IMR-90 (cell line): ENCODE data around the gene MMUT. TPM values are rescaled to one million over a fixed set of nuclear protein-coding genes. Genes with fewer than 3 reads are reported as not detected.

ENCODE experiments used
- ATAC-seq: fragments of 200-7000 bp; cut with Tn5 transposase; 2 replicates; pipeline ENCODE4 v1.9.1; 2020; ENCODE audit warnings: low read depth, mild to moderate bottlenecking, moderate library complexity
- BruUV-seq: library from RNA; stranded (reverse); fragments of 400-500 nt; replicated peaks from 2 replicates; lab custom pipeline; 2021; lab: Mats Ljungman, UMichigan
- CTCF ChIA-PET: fragments of 300-600 bp; formaldehyde crosslinking; extraction: SDS; loops from one replicate; lab custom pipeline; 2021; ENCODE audit warnings: antibody characterized with exemption; lab: Yijun Ruan, JAX
- POLR2A ChIA-PET: fragments of 300-600 bp; sonication (Branson Sonifier 250); formaldehyde crosslinking; loops from one replicate; lab custom pipeline; 2022; ENCODE audit warnings: antibody characterized with exemption; ENCODE audit not compliant: unreplicated experiment; lab: Charles Lee
- DNase-seq: peaks from one replicate; pipeline ENCODE4 v3.0.0; 2013
- H2AFZ ChIP-seq: replicated peaks from 2 replicates; pipeline ENCODE3; 2013; ENCODE audit warnings: low read length, mild to moderate bottlenecking; ENCODE audit not compliant: poor library complexity
- H2AK5ac ChIP-seq: 2 replicates; pipeline ENCODE4 v1.6.1; 2013; ENCODE audit warnings: low read depth, low read length, inconsistent platforms
- H2AK9ac ChIP-seq: replicated peaks from 2 replicates; pipeline ENCODE3; 2013; ENCODE audit warnings: mild to moderate bottlenecking, low read depth, low read length, moderate library complexity; ENCODE audit not compliant: poor library complexity
- H2BK120ac ChIP-seq: 2 replicates; pipeline ENCODE4 v1.6.1; 2013; ENCODE audit warnings: low read depth, low read length, inconsistent platforms
- H2BK15ac ChIP-seq: 3 replicates; pipeline ENCODE4 v1.6.1; 2013; ENCODE audit warnings: low read depth, low read length, inconsistent platforms
- H2BK20ac ChIP-seq: 2 replicates; pipeline ENCODE4 v1.6.1; 2013; ENCODE audit warnings: low read depth, mild to moderate bottlenecking, inconsistent platforms, low read length, moderate library complexity
- H2BK5ac ChIP-seq: 2 replicates; pipeline ENCODE4 v1.6.1; 2013; ENCODE audit warnings: mild to moderate bottlenecking, low read depth, low read length, inconsistent platforms; ENCODE audit not compliant: poor library complexity, severe bottlenecking
- H3K14ac ChIP-seq: replicated peaks from 2 replicates; pipeline ENCODE4 v1.6.1; 2013; ENCODE audit warnings: low read depth, low read length, inconsistent platforms
- H3K18ac ChIP-seq: 2 replicates; pipeline ENCODE4 v1.6.1; 2013; ENCODE audit warnings: low read depth, low read length, control low read depth
- H3K23ac ChIP-seq: 2 replicates; pipeline ENCODE4 v1.6.1; 2013; ENCODE audit warnings: low read depth, low read length, inconsistent platforms
- H3K27ac ChIP-seq: 2 replicates; pipeline ENCODE4 v1.5.1; 2013; ENCODE audit warnings: mild to moderate bottlenecking, control low read depth, low read length; ENCODE audit not compliant: insufficient read depth
- H3K27me3 ChIP-seq: 2 replicates; pipeline ENCODE4 v1.6.1; 2013; ENCODE audit warnings: low read length; ENCODE audit not compliant: control insufficient read depth, insufficient read depth
- H3K36me3 ChIP-seq: 2 replicates; pipeline ENCODE4 v1.6.1; 2013; ENCODE audit warnings: low read length, mixed read lengths; ENCODE audit not compliant: control insufficient read depth, insufficient read depth
- H3K4ac ChIP-seq: 2 replicates; pipeline ENCODE4 v1.6.1; 2013; ENCODE audit warnings: low read depth, low read length, inconsistent platforms
- H3K4me1 ChIP-seq: 2 replicates; pipeline ENCODE4 v1.6.1; 2013; ENCODE audit warnings: low read length, mixed read lengths; ENCODE audit not compliant: control insufficient read depth, insufficient read depth
- H3K4me2 ChIP-seq: 2 replicates; pipeline ENCODE4 v1.6.1; 2013; ENCODE audit warnings: low read depth, mild to moderate bottlenecking, control low read depth, low read length, moderate library complexity
- H3K4me3 ChIP-seq: 2 replicates; pipeline ENCODE4 v1.5.1; 2013; ENCODE audit warnings: low read depth, mild to moderate bottlenecking, control low read depth, low read length, moderate library complexity; ENCODE audit not compliant: insufficient read depth
- H3K56ac ChIP-seq: 2 replicates; pipeline ENCODE4 v1.6.1; 2013; ENCODE audit warnings: low read length, inconsistent platforms; ENCODE audit not compliant: insufficient read depth; ENCODE audit errors: extremely low read depth
- H3K79me1 ChIP-seq, 2 experiments: 2 replicates each; pipeline ENCODE4 v1.6.1; 2013; ENCODE audit warnings: low read length in 2 of 2, inconsistent platforms in 1 of 2, low read depth in 1 of 2
- H3K9ac ChIP-seq: 2 replicates; pipeline ENCODE4 v1.6.1; 2013; ENCODE audit warnings: low read depth, low read length, control low read depth
- H3K9me1 ChIP-seq: 2 replicates; pipeline ENCODE4 v1.6.1; 2013; ENCODE audit warnings: low read length, inconsistent platforms; ENCODE audit not compliant: insufficient read depth
- H3K9me3 ChIP-seq: 2 replicates; pipeline ENCODE4 v1.6.1; 2013; ENCODE audit warnings: low read length; ENCODE audit not compliant: control insufficient read depth, insufficient read depth
- H4K20me1 ChIP-seq: 2 replicates; pipeline ENCODE4 v1.6.1; 2013; ENCODE audit warnings: low read length, inconsistent platforms; ENCODE audit not compliant: insufficient read depth
- H4K5ac ChIP-seq: 2 replicates; pipeline ENCODE4 v1.6.1; 2013; ENCODE audit warnings: mild to moderate bottlenecking, low read depth, low read length, control low read depth
- H4K8ac ChIP-seq, 2 experiments: 2 replicates each; pipeline ENCODE4 v1.6.1; 2013; ENCODE audit warnings: low read depth in 2 of 2, low read length in 2 of 2, control low read depth in 1 of 2, inconsistent platforms in 1 of 2
- H4K91ac ChIP-seq: 2 replicates; pipeline ENCODE4 v1.6.1; 2013; ENCODE audit warnings: low read depth, low read length, inconsistent platforms; ENCODE audit not compliant: insufficient read depth
- ELK1 ChIP-seq: fragments of 150-350 bp; IDR thresholded peaks from 2 replicates; pipeline ENCODE4 v1.6.1; 2016; ENCODE audit warnings: low read depth, mild to moderate bottlenecking, low read length, moderate library complexity, borderline replicate concordance
- FOS ChIP-seq: fragments of 150-350 bp; IDR thresholded peaks from 2 replicates; pipeline ENCODE4 v1.6.1; 2016; ENCODE audit warnings: low read depth, low read length
- MAZ ChIP-seq: IDR thresholded peaks from 2 replicates; pipeline ENCODE4 v1.6.1; 2012; ENCODE audit warnings: low read depth, mild to moderate bottlenecking, low read length, improper control_type of control experiment, moderate library complexity, borderline replicate concordance
- MXI1 ChIP-seq: IDR thresholded peaks from 2 replicates; pipeline ENCODE4 v1.6.1; 2012; ENCODE audit warnings: low read depth, mild to moderate bottlenecking, low read length, moderate library complexity, borderline replicate concordance
- NFE2L2 ChIP-seq: fragments of 150-350 bp; IDR thresholded peaks from 2 replicates; pipeline ENCODE4 v1.6.1; 2016; ENCODE audit warnings: low read depth, mild to moderate bottlenecking, low read length
- POLR2A ChIP-seq: IDR thresholded peaks from 2 replicates; pipeline ENCODE4 v1.6.1; 2012; ENCODE audit warnings: mild to moderate bottlenecking, low read depth, low read length
- RFX5 ChIP-seq: IDR thresholded peaks from 2 replicates; pipeline ENCODE4 v1.8.0; 2012; ENCODE audit warnings: low read depth, mild to moderate bottlenecking, low read length, moderate library complexity
- SMC3 ChIP-seq: fragments of 150-350 bp; IDR thresholded peaks from 2 replicates; pipeline ENCODE4 v1.6.1; 2016; ENCODE audit warnings: low read depth, mild to moderate bottlenecking, antibody characterized with exemption, low read length, moderate library complexity
- USF2 ChIP-seq: fragments of 150-350 bp; IDR thresholded peaks from 2 replicates; pipeline ENCODE4 v1.6.1; 2017; ENCODE audit warnings: mild to moderate bottlenecking, antibody characterized with exemption, low read length, low read depth
- WGBS, 2 experiments: methylation state at CpG; one replicate each; pipeline versions ENCODE4 v1.1.5 to v1.1.7; 2013; ENCODE audit warnings: missing lambda C conversion rate in 2 of 2; ENCODE audit not compliant: insufficient read length in 1 of 2; ENCODE audit errors: extremely low coverage in 2 of 2; 5-methylcytosine and 5-hydroxymethylcytosine counted together
- dilution Hi-C: fragments of 300-500 bp; cut with HindIII; formaldehyde crosslinking; loops from one replicate; pipeline ENCODE4 v1.14.3; 2018; ENCODE audit warnings: low sequenced_read_pairs; ENCODE audit not compliant: unreplicated experiment
- in situ Hi-C: fragments of 300-500 bp; cut with MboI; formaldehyde crosslinking; loops from 3 replicates; pipeline ENCODE4 v1.14.3; 2019; ENCODE audit warnings: low sequenced_read_pairs, inconsistent platforms, mixed read lengths
- intact Hi-C: fragments of 100-400 bp; cut with micrococcal nuclease; formaldehyde crosslinking; loops from 2 replicates; pipeline ENCODE4 v1.10.0; 2022
- polyA plus RNA-seq, 3 experiments: library from polyadenylated mRNA; depleted of rRNA; stranded (reverse); fragments of >200 nt; gene quantifications; 2 replicates each; pipeline ENCODE4 v1.2.3, GENCODE V29; 2012; ENCODE audit warnings: low replicate concordance in 1 of 3
- total RNA-seq: library from RNA; depleted of rRNA; stranded (reverse); fragments of >200 nt; gene quantifications from 2 replicates; pipeline ENCODE4 v1.2.3, GENCODE V29; 2012

The MMUT gene
- total and polyA plus RNA-seq, 2 of the 4 experiments (the other 2 are of a cell fraction): 10.6 to 11.7 TPM

GRCh38 chr6:49430187-49430586 is 32.9 kb downstream of the MMUT start:
- H3K4me2 ChIP-seq: no peak overlapping the region
- H2AK5ac ChIP-seq: no peak overlapping the region
- no peak overlapping the region for H3K14ac ChIP-seq
- H3K9me3 ChIP-seq: no peaks in the 10 kb centered on the region
- intact Hi-C loops: loop anchor here (2.0 kb wide), 1 partner anchor 15 kb away; no protein-coding TSS in a partner anchor
- CTCF ChIA-PET: no interaction called here
- no peak overlapping the region for H2BK5ac ChIP-seq
- TF ChIP-seq NFE2L2 (no peak), SMC3 (no peak), RFX5 (no peak), USF2 (no peak), MXI1 (no peak), FOS (no peak), POLR2A (no peak), ELK1 (no peak), MAZ (no peak)
- no TSS peak for BruUV-seq
- H2BK120ac ChIP-seq: no peak overlapping the region
- H3K79me1 ChIP-seq: no peaks in the 10 kb centered on the region
- POLR2A ChIA-PET: no interaction called here
- in situ Hi-C loops: no loop called here
- no peaks in the 10 kb centered on the region for H3K27me3 ChIP-seq
- H3K27ac ChIP-seq: no peak overlapping the region
- H3K9me1 ChIP-seq: no peaks in the 10 kb centered on the region
- dilution Hi-C loops: no loop called here
- no peak overlapping the region for H2AK9ac ChIP-seq
- H3K4me3 ChIP-seq: no peak overlapping the region
- no peaks in the 10 kb centered on the region; the same call in 1 of the 2 replicates for H3K4me1 ChIP-seq
- no peak overlapping the region for H3K23ac ChIP-seq
- WGBS, 2 experiments: no CpG with 5 or more reads among the region's 2 CpGs
- H2AFZ ChIP-seq: no peak overlapping the region
- H3K4ac ChIP-seq: no peak overlapping the region
- no peaks in the 10 kb centered on the region for H4K20me1 ChIP-seq
- no peak overlapping the region for H2BK20ac ChIP-seq
- ATAC-seq (no peak; the same call in 1 of the 2 replicates), DNase-seq (peak; percentile 52)
- H3K18ac ChIP-seq: no peak overlapping the region
- no peak overlapping the region for H2BK15ac ChIP-seq
- H3K9ac ChIP-seq: no peak overlapping the region
- peaks cover 4% of the 10 kb centered on the region for H3K36me3 ChIP-seq
- no peak overlapping the region for H4K91ac ChIP-seq
- H3K56ac ChIP-seq: no peak overlapping the region; the same call in 1 of the 2 replicates
- H4K5ac ChIP-seq: no peak overlapping the region
- H4K8ac ChIP-seq: no peak overlapping the region
